CD4-positive, alpha-beta T cell treated with Interleukin-15 for 4 hours (primary cell): ENCODE data around the gene ABRACL.

Source experiments
- DNase-seq: peaks from one replicate; pipeline ENCODE4 v3.0.0-alpha.2; 2020; ENCODE audit warnings: low spot score

ABRACL gene

DNA sequence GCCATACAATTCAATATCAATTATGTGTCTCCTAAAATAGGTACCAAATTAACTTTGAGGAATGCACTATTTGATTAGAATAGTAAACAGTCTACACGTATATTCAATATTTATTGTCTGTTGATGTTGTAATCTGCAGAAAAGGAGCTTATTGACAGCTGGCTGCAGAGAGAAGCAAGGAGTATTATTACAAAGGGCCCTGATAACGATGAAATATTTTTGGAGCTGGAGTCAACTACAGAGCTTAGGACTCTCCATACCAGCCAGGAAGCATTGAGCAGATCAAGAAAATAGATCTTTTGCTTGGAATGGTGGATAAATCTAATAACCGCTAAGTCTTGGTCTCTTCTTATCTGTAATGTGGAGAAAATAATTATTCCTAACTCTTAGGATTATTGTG is 25.5 kb downstream of the ABRACL start:
- DNase-seq, result no peak

DNA sequence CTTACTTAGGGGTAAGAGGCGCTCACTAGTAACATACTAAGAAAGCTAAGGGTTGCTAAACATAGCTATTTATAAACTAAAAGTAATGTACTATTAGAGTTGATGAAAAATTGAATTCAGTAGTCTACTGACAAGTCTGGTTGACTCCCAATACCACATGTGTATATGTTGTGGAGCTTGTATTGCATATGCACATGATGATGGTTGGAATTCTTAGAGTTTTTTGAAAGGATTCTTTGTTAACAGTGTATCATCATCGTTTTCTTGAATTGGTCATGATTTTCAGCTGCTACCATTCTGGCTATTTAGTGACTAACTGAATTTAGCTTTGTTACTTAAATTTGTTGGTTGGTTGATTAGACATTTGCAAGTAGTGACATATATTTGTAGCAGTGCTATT is 27.2 kb downstream of the ABRACL start:
- no peak for DNase-seq

DNA sequence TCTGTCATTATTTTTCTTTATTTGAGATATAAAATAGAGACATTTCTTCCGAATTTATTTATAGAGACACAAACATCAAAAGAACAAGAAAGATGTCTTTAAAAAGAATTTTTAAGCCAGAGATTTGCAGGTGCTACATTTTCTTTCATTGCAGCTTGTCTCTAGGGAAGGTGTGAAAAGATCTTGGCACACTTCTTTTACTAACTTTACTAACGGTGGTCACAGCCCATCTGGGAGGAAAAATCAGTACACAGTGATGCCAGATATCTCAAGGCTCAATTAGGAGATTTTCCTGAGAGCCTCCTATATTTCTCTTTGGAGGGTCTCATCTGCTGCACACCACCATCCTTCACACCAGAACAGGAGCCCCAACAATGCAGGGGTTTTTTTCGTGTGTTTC is 29.5 kb downstream of the ABRACL start:
- DNase-seq, result no peak

DNA sequence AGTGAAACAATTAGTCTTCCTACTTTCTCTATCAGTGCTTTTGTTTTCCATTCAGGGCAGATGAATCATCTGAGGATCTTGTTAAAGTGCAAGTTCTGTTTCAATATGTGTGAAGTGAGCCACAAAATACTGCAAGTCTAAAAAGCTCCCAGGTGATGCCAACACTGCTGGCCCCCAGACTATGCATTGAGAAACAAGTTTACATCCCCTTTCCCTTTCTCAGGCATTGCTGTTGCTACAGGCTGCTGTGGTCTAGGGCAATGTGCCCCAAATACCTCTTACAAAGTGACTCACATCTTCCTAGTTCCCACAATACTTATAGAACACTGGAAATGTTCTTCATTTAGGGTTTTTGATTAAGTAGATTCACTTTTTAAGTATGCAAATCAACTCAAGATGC is 31.8 kb downstream of the ABRACL start:
- no peak for DNase-seq

DNA sequence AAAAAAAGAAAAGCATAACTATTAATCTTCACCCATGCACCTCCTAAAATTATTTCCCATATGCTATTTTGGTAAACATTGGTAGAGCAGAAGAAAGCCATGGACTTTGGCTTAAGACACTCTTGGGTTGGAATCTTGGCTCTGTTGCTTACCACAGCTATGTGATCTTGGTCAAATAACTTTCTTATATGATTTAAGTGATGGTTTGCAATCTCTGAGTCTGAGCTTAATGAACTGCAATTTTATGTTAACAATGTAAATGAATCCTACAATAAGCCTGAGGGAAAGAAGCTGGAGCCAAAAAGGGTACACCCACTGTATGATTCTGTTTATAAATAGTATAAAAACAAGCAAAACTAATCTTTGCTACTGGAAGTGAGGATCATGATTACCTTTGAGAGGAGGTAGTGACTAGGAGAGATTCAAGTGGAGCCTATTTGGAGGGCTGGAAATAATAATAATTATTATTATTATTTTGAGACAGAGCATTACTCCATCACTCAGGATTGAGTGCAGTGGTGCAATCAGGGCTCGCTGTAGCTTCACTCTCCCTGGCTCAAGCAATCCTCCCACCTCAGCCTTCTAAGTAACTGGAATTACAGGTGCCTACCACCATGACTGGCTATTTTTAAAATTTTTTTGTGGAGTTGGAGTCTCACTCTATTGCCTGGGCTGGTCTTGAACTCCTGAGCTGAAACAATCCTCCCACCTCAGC is 34.5 kb downstream of the ABRACL start:
- DNase-seq, result no peak

DNA sequence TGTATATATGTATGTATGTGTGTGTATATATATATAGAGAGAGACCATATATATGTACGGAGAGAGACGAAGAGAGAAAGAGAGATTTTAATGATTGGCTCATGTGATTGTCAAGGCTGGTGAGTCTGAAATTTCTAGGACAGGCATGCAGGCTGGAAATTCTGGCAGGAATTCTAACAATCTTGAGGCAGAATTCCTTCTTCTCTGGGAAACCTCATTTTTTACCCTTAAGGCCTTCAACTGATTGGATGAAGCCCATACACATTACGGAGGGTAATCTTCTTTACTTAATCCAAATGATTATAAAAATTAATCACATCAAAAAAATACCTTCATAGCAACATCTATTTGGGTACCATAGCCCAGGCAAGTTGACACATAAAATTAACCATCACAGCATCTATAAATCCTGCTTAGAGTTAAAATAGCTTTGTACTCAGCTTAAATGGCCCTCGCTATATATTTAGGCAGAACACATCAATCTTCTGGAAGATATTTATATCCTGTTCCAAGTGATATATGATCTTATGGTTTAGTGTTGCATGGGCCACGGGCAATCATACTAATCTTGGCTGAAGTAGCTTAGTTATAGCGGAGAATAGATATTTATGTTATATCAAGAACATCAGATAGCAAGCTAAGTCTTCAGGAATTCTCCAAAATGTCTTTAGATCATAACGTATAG is 36.6 kb downstream of the ABRACL start:
- no peak for DNase-seq

DNA sequence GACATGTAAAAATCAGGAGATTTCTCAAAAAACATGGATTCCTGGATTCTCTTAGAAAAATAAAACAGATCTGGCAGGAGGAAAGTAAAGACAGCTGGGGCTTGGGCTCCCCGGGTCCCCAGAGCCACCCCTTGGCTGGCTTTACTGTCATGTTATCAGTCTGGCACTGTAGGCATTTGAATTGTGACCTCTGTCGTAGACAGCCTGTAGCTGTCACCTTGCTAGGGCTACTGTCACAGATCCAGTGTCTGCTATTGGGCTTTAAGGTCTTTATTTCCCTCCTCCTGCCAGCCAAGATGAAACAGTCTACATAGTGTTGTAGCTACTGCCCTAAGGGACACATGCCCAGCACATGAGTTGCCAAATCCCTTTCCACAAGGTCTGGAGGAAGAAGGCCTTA is 37.5 kb downstream of the ABRACL start:
- DNase-seq, result no peak

DNA sequence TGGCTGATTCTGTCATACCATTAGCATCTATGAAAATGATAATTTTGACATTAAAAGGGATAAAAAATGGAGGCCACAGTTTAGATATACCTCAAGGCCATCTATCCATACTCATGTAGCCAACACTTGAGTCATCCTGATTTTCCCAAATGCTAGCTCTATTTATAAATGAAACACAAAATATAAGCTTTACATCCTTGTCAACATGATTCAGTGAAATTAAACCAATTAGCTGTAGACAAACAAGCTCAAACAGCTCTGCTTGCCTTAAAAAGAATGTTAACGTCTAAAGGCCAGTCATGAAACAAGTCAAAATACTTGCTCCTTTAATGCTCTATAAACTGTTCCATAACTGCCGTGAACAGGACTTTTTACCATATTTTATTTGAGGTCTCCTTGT is 40.3 kb downstream of the ABRACL start:
- no peak for DNase-seq

DNA sequence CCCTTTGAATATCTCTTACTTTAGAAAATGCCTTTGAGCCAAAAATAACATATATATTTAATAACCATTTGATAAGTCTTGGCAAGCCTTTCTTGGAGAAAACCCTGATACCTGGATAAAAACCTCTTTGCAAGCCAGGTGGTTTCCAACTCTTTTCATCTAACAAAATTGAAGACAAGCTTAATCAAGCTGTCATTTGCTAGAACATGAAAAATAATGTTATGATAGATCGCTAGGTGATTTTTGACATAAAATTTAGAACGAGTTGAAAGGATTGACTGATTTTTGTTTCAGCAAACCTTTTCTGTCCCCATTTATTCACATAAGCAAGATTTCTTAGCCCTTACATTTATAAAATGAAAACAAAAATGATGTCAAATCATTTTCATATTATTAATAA is 44.6 kb downstream of the ABRACL start:
- no peak for DNase-seq

DNA sequence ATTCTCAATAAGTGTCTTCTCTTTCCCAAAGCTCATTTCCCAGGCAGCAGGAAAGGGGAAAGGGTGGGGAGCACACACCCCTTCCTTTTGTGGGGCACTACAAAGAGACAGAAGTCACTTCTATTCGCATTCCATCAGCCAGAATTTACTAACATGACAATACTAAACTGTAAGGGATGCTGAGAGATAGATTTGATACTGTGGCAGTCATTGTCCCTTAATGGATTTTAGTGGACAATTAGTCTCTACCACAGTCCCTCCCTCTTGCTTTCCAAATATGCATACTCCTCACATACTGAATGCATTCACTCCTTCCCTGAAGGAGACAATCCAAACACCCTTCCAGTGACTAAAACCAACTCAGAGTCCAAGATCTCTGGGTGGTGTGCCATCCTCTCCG is 50.5 kb downstream of the ABRACL start:
- DNase-seq, result no peak

DNA sequence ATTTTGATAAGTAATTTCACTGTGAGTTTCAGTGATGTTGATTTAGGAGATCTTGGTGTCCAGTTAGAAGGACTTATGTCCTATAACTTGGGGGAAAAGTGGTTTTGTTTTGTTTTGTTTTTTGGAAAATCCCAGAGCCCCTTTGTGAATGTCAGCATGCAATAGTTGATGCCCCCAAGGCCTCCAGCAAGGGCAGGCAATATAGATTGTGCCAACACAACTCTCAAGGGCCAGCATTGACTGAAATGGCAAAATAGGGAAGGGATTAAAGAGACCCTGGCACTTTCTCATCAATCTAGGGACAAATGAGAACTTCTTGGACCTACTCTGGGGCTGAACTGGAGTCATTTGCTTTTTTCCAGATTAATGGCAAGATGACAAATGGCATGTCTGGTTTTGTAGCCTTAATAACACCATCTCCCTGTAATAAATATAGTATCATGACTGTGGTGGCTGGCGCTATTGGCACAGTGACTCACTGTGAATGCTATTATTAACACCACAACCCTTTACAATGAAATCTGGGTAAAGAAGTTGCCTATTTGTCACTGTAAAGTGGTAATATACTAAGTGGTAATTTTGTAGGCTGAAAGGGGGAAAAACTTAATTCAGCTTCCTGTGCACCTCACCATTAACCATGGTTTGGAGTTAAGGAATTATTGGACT is 51.8 kb downstream of the ABRACL start:
- DNase-seq, result no peak

DNA sequence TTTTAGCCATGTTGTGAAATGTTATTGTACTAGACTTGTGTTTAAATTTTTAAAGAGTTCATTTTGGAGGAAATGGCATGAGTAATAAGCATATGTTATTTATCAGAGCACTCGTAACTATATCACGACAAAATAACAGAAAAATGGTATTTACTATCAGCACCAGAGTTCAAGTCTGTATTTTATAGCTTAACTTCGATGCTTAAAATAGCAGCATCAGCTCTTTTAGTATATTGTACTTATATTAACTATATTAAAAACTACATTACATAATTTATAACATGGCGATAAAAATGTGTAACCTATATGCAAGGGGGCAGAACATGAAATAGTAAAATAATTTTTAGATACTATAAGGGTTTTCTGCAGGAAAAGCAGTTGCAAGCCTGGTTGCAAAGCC is 52.9 kb downstream of the ABRACL start:
- DNase-seq, result no peak

DNA sequence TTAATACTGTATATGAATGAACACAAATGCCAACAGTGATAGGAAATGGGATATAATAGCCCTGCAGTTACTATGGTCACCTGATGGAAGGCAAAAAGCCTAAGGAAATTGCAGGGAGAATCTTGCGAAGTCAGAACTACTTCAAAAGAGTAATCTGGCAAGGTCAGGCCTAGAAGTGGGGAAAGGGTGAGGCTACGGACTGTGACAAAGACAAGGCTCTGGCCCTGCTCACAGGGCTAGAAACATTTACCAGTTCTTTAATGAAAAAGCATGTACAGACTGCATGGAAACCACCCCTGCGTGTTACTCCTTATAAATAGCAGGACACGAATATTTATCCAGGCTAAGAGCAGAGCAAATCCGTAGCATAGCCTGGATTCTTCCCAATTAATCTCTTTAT is 53.8 kb downstream of the ABRACL start:
- no peak for DNase-seq

DNA sequence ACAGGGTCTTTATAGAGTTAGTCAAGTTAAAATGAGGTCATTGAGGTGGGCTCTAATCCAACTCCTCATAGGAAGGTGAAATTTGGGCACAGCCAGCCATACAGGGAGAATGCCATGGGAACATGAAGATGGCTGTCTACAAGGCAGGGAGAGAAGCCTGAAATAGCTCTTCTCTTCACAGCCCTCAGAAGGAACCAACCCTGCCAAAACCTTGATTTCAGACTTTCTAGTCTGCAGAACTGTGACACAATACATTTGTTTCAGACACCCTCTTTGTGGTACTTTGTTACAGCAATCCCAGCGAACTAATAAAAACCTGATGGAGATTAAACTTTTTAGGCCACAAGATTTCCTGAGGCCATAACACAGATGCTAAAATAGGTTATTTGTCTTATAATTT is 63.3 kb downstream of the ABRACL start:
- DNase-seq, result no peak
